Progenitor cell of endocrine pancreas (in vitro differentiated cells): ENCODE results near the gene ANXA11. TPM values are rescaled to one million over a fixed set of nuclear protein-coding genes. Genes with fewer than 3 reads are reported as not detected.

Source experiments
- DNase-seq: peaks from one replicate; pipeline ENCODE4 v3.0.0; 2021; ENCODE audit warnings: low spot score; ENCODE audit not compliant: unreplicated experiment
- H3K27ac Mint-ChIP-seq: 2 replicates; pipeline ENCODE4 v1.8.0; 2021; ENCODE audit warnings: mild to moderate bottlenecking, moderate library complexity, mixed read lengths
- H3K27me3 Mint-ChIP-seq: 2 replicates; pipeline ENCODE4 v1.8.0; 2021; ENCODE audit warnings: mixed read lengths
- H3K36me3 Mint-ChIP-seq: 2 replicates; pipeline ENCODE4 v1.8.0; 2022; ENCODE audit warnings: mixed read lengths; ENCODE audit not compliant: insufficient read depth
- H3K4me1 Mint-ChIP-seq: 2 replicates; pipeline ENCODE4 v1.8.0; 2021; ENCODE audit warnings: low read depth, mixed read lengths
- H3K4me3 Mint-ChIP-seq: 2 replicates; pipeline ENCODE4 v1.8.0; 2021; ENCODE audit warnings: low read depth, mild to moderate bottlenecking, moderate library complexity, mixed read lengths
- H3K9me3 Mint-ChIP-seq: 2 replicates; pipeline ENCODE4 v1.8.0; 2021; ENCODE audit warnings: low read depth, mixed read lengths
- total RNA-seq: library from RNA; stranded (reverse); gene quantifications from 2 replicates; pipeline ENCODE4 v1.2.1, GENCODE V29; 2021
- TF ChIP-seq, protein P1 (sequence below): fragments of 200-600 bp; sonication (generic); IDR thresholded peaks from one replicate; pipeline ENCODE4 v1.5.0; 2021; ENCODE audit warnings: antibody characterized with exemption, mild to moderate bottlenecking; ENCODE audit not compliant: unreplicated experiment

ANXA11 gene
- total RNA-seq, 1 donor from 2014 or later, result 120 TPM

DNA sequence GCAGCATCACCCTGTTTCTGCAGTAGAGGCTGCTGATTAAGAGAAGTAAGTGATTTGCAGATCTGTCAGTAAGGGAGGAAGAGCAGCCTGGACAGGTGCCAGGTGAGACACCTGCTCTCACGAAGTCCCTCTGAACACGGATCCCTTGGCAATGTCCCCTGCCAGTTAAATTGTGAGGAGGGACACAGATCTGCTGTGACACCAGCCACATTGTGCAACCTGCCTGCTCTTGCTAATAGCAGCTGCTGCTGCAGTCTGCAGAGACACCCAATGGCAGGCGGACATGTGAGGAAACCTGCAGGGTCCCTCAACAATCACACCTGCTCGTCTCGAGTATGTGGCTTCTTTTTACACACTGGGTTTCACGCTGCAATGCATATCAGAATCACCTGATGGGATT is 31.9 kb downstream of the ANXA11 start:
- H3K9me3 Mint-ChIP-seq, result no peaks in the 10 kb centered on the region
- H3K4me3 Mint-ChIP-seq, result no peak overlapping the region
- peaks cover 3% of the 10 kb centered on the region for H3K36me3 Mint-ChIP-seq
- H3K27me3 Mint-ChIP-seq, result no peaks in the 10 kb centered on the region
- peaks cover 27% of the 10 kb centered on the region for H3K4me1 Mint-ChIP-seq
- TF ChIP-seq, protein P1, sequence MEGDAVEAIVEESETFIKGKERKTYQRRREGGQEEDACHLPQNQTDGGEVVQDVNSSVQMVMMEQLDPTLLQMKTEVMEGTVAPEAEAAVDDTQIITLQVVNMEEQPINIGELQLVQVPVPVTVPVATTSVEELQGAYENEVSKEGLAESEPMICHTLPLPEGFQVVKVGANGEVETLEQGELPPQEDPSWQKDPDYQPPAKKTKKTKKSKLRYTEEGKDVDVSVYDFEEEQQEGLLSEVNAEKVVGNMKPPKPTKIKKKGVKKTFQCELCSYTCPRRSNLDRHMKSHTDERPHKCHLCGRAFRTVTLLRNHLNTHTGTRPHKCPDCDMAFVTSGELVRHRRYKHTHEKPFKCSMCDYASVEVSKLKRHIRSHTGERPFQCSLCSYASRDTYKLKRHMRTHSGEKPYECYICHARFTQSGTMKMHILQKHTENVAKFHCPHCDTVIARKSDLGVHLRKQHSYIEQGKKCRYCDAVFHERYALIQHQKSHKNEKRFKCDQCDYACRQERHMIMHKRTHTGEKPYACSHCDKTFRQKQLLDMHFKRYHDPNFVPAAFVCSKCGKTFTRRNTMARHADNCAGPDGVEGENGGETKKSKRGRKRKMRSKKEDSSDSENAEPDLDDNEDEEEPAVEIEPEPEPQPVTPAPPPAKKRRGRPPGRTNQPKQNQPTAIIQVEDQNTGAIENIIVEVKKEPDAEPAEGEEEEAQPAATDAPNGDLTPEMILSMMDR, result no peak
- no peak for DNase-seq
- no peak overlapping the region for H3K27ac Mint-ChIP-seq

DNA sequence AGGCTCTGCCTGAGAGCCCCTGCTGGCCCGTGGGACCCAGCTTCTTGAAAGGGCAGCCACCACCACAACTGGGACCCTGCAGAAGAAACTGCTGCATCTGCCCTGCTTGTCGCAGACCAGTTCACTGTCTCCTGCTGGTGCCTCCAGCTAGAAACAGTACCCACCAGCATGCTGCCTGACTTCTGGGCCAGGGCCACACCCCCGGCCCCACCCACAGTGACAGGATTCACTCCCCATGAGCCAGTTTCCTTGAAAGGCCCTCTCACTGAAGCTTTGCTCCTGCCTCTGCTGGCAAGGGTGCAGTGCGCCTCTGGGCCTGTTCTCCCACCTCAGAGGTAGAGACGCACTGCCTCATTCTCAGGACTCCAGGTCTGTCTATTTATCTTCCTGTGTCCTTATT is 32.4 kb downstream of the ANXA11 start:
- Mint-ChIP-seq H3K9me3 (no peaks in the 10 kb centered on the region), H3K4me1 (peaks cover 21% of the 10 kb centered on the region), H3K27me3 (no peaks in the 10 kb centered on the region), H3K27ac (no peak overlapping the region), H3K4me3 (no peak overlapping the region), H3K36me3 (peaks cover 3% of the 10 kb centered on the region)
- TF ChIP-seq, protein P1, result no peak
- no peak for DNase-seq

DNA sequence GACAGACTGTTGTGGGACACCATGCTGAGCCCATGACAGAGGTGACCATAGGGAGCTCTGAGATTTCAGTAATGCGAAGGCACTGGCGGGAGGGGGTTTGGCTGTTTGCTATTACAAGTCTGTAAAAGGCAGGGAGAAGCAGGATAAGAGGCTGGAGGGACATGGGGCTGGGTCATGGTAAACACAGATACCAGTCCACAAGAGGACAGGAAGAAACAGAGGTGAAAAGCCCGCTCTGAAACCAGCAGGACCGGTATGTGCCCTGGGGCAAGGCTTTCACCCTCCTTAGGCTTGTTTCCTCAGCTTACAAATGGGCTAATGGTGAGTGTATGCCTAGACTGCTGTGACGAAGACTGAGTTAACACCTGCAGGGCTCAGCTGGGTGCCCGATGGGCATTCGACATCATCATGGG is 34.1 kb downstream of the ANXA11 start:
- H3K36me3 Mint-ChIP-seq, result peaks cover 4% of the 10 kb centered on the region
- no peak for DNase-seq
- no peak overlapping the region for H3K4me3 Mint-ChIP-seq
- H3K9me3 Mint-ChIP-seq, result no peaks in the 10 kb centered on the region
- TF ChIP-seq, protein P1, result no peak
- peaks cover 15% of the 10 kb centered on the region for H3K4me1 Mint-ChIP-seq
- no peaks in the 10 kb centered on the region for H3K27me3 Mint-ChIP-seq
- peak overlapping the region; percentile 9 for H3K27ac Mint-ChIP-seq

DNA sequence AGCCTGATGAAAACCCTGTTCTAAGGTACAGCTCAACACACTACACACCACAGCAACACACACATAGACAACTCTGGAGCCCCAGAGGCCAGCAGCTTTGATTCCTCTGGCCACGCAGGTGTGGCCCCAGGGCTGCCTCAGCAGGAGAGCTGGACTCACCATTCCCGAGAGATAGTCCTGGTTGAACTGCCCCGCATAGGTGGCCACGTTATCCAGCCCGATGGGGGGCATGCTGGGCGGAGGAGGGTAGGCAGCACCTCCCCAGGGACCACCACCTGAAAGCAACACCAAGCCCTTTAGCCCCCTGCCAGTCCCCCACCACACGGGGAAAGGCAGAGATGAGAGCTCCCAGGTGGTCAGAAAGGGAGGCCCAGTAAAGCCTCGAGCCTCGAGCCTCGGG is 34.7 kb downstream of the ANXA11 start:
- Mint-ChIP-seq H3K36me3 (peaks cover 9% of the 10 kb centered on the region), H3K4me3 (no peak overlapping the region), H3K27ac (peak overlapping the region; percentile 64), H3K4me1 (peaks cover 15% of the 10 kb centered on the region), H3K27me3 (no peaks in the 10 kb centered on the region), H3K9me3 (no peaks in the 10 kb centered on the region)
- no peak for DNase-seq
- TF ChIP-seq, protein P1, result no peak

DNA sequence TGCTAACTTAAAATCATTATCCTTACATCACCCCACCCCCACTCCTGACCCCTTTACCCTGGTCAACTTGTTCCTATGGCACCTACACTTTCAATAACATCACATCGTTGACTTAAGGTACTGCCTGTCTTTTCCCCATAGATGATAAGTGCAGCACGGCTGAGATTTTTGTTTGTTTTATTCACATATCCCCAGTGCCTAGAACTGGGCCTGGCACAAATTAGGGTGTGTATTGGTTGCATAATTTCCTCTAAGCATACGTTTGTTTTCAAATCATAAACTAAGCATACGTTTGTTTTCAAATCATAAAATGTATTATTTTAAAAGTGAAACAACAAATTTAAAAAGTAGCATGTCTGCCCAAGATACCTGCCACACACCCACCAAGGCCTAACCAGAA is 35.3 kb downstream of the ANXA11 start:
- DNase-seq, result no peak
- TF ChIP-seq, protein P1, result no peak
- no peaks in the 10 kb centered on the region for H3K27me3 Mint-ChIP-seq
- H3K4me1 Mint-ChIP-seq, result peaks cover 15% of the 10 kb centered on the region
- H3K27ac Mint-ChIP-seq, result no peak overlapping the region
- H3K9me3 Mint-ChIP-seq, result no peaks in the 10 kb centered on the region
- H3K4me3 Mint-ChIP-seq, result no peak overlapping the region
- peaks cover 9% of the 10 kb centered on the region for H3K36me3 Mint-ChIP-seq
